IPS-18c (cell line): ENCODE measurements around the gene PTPRM.

Experiments used
- H3K4me3 ChIP-seq: 2 replicates; pipeline ENCODE4 v1.7.0; 2013; ENCODE audit warnings: low read depth, mild to moderate bottlenecking, low read length, moderate library complexity; ENCODE audit not compliant: insufficient read depth
- H3K9me3 ChIP-seq: one replicate; pipeline ENCODE4 v1.6.1; 2013; ENCODE audit warnings: mild to moderate bottlenecking, low read length, moderate library complexity; ENCODE audit not compliant: control insufficient read depth, insufficient read depth

PTPRM gene

DNA sequence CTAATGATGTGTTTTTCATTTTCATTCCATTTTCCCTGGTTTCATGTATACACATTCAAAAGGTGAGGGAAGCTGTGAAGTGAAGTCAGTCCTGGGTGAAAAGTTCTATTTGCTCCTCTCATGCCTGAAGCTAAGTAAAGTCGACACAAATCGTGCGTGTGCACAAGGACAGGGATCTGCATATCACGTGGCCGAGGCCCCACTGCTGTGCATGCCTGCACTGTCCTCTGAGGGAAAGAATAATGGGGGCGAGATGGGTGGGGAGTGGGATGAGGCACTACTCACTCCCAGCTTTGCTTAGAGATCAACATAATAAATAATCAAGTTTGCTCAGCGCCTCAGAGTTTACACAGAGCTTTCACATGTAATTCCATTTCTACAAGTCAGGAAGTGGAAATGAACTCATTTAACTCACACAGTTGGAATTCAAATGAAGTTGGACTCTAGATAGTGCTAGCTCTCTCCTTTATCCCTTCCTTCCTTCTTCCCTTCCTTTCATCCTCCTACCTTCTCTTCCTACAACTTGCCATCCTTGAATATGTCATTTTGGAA, 5.1 kb upstream of the PTPRM start:
- Histone ChIP-seq H3K9me3 (no peaks in the 10 kb centered on the region), H3K4me3 (no peak overlapping the region)

DNA sequence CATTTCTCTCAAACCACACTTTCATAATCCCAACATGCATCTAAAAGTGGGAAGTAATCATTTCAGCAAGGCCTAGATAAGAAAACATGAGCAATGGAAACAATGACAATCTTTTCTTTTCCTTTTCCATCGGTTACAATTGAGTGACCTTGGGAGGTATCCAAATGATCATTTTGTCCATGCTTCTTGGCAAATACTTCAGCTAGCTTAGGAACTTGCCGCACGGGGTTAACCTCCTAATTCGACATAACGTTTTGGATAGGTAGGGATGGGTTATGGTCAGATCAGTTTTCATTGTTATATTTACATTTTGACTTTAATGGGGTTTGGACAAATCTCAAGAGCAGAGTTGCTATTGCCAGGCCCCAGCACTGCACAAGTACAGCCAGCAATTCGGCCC, 4.6 kb upstream of the PTPRM start:
- H3K9me3 ChIP-seq, result no peaks in the 10 kb centered on the region
- H3K4me3 ChIP-seq, result no peak overlapping the region

- no peaks in the 10 kb centered on the region for H3K9me3 ChIP-seq
- no peak overlapping the region for H3K4me3 ChIP-seq
These were observed 1.4 kb upstream of the PTPRM start for GRCh38 chr18:7565677-7566076.

DNA sequence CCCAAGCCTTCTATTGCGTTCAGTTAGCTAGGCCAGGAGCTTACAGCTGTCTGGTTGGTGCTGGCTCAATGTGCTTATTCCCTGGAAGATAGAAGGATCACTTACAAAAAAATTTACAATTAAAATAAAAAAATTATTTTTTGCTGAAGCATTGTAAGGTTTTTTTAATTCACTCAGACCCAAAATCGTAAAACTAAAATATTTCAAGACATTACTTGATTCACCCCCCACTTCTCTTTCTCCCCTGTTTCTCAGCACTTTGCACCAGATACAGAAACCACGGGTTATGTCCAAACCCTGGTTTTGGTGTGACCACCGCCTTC, 911 bp upstream of the PTPRM start:
- H3K4me3 ChIP-seq, result peak overlapping the region; percentile 77
- no peaks in the 10 kb centered on the region for H3K9me3 ChIP-seq

DNA sequence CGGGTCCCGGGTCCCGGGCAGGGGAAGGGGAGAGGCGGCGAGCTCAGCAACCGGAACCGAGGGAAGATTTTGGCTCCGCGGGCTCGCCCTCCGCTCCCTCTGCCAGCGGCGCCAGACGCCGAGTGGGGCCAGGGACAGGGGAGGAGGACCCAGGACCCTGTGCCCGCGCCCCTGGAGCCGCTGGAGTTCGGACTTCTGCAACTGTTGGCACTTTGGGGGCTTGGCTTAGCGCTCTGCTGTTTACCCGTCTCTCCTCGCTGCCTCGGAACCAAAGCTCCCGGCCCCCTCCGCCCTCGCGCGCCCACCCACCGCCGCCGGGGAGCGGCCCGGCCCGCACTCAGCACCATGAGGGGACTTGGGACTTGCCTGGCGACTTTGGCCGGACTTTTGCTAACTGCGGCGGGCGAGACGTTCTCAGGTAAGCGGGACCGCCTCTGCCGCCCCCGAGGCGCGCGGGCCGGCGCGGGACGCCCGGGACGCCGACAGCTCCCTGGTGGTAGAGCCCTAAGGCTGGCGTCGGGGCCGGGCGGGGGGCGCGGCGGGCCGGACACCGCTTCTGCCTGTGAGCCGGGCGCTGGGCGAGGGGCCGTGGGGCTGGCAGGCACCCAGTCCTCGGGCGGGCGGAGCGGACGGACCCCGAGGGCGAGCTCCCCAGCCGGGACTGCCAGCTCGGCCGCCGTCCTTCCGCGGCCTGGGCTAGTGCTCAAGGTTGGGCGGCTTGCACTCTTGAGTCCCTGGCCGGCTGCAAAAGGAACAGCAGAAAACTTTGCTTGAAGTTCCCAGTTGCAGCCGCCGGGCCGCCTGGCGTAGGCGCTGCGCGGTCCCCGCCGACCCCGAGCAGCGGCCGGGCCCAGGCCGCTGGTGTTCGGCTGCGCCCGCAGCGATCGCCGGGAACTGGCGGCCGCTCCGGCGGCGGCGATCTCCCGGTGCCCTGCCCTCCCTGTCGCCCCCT, 634 bp downstream of the PTPRM start:
- Histone ChIP-seq H3K4me3 (peak overlapping the region; percentile 69), H3K9me3 (no peaks in the 10 kb centered on the region)

DNA sequence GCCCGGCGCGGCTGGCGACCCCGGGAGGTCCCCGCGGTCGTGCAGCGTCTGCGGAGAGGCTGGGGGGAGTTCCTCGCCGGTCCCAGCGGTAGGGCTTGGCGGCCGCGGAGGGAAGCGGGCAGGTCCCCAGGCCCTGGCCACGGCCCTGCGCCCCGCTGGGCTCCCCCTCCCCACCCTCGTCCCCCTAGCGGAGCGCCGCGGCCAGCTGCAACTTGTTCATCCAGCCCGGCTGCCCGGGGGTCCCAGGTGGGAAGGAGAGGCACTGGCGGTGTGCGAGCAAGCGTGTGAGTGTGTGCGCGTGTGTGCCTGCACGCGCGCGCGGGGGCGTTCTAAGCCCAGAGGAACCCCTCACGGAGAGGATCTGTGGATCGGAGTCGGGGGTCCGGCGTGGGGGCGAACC, 1.3 kb downstream of the PTPRM start:
- Histone ChIP-seq H3K4me3 (peak overlapping the region; percentile 69), H3K9me3 (no peaks in the 10 kb centered on the region)

DNA sequence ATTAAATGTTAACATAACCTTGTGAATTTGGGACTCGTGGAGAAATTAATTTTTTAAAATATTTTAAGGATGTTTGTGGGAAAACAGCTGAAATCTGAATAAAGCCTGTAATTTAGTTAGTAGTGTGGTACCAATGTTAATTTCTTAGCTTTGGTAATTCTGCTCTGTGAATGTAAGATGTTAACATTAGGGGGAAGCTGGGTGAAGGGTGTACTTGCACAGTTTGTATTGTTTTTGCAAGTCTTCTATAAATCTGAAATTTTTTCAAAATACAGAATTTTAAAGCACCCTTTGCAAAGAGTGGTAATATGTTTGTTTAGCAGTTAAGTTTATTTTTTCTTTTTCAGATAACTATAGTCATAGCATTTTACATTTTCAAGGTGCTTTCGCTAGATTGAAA, 4.5 kb downstream of the PTPRM start:
- Histone ChIP-seq H3K9me3 (no peaks in the 10 kb centered on the region), H3K4me3 (no peak overlapping the region)

GRCh38 chr18:7572822-7573221, 5.7 kb downstream of the PTPRM start:
- H3K4me3 ChIP-seq, result no peak overlapping the region

DNA sequence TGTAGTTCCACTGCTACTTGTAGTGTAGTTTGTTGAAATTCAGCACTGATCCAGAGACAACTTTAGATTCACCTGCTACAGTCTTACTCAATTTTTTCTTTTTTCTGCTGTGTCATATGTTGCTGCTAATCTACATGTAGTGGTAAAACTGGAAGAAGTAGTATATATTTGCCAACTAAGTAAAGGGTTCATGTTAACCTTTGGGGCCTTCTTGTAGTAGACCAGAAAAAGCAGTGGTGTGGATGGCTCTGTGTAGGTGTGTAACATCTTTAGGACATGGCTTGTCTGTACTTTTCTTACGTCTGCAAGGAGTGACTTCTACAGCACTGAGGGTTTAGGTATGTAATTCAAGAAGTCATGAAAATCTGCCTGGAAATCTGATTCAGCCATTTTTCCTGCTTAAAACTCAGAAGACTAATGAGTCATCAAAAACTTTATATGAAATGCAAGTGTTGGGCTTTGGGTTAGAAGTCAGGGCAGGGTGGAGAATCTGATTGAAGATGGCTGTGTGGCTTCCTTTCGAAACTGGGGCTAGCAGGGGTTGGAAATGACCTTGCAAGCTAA, 8.4 kb downstream of the PTPRM start:
- H3K4me3 ChIP-seq, result no peak overlapping the region
- H3K9me3 ChIP-seq, result no peaks in the 10 kb centered on the region

More at GRCh38 chr18:7572822-7573221, 5.7 kb downstream of the PTPRM start:
- no peaks in the 10 kb centered on the region for H3K9me3 ChIP-seq

DNA sequence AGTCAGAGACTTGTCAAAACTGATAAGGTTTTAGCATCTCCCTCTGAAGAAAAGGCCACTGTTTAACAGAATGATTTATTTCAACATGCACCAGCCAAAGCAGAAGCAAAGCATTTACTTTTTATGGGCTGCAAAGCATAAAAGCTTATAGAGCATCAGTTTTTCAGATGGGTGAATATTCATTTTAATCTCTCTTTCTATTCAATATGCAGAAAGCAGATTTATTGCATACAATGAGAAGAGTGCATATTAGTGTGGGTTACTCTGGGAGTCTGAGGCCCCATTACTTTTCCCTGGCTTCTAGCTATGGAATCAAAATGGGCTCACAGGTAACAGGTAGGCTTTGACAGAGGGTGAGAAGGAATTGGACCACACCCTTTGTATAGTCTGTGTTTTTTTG, 9.0 kb downstream of the PTPRM start:
- no peak overlapping the region for H3K4me3 ChIP-seq

DNA sequence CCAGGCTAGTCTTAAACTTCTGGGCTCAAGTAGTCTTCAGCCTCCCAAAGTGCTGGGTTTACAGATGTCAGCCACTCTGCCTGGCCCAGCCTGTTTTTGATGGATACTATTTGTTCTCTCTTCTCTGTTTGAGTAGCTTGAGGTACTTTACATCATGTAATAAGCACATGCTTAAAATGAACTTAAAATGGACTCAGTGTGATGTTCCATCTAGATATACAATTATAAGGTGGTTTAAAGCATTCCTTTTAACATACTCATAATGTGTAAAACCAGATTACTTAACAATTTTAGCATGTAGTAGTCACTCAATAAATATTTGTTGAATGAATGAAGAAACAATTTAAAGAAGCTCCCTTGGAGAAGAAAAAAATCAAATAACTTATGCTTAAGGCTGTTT, 9.6 kb downstream of the PTPRM start:
- Histone ChIP-seq H3K9me3 (no peaks in the 10 kb centered on the region), H3K4me3 (no peak overlapping the region)

More for the DNA sequence above, 9.0 kb downstream of the PTPRM start:
- H3K9me3 ChIP-seq, result no peaks in the 10 kb centered on the region

DNA sequence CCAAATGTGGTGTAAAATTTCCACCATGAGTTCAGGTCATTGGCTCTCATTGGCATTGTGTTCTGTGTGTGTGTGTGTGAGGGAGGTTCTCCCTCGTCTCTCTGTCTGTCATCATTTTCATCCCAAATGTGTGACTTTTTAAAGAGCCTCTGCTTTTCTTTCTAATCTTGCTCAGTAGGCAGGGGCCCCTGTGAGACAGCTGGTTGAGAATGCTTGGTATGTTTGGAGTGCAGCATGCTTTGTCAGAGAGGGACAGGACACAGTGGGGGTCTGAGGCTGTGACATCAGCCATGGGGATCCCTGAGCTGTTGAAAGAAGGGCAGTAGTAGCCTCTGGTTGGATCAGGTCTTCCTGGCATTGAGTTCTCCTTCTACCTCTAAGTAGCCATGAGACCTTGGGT, 10.6 kb downstream of the PTPRM start:
- H3K9me3 ChIP-seq, result no peaks in the 10 kb centered on the region
- no peak overlapping the region for H3K4me3 ChIP-seq

DNA sequence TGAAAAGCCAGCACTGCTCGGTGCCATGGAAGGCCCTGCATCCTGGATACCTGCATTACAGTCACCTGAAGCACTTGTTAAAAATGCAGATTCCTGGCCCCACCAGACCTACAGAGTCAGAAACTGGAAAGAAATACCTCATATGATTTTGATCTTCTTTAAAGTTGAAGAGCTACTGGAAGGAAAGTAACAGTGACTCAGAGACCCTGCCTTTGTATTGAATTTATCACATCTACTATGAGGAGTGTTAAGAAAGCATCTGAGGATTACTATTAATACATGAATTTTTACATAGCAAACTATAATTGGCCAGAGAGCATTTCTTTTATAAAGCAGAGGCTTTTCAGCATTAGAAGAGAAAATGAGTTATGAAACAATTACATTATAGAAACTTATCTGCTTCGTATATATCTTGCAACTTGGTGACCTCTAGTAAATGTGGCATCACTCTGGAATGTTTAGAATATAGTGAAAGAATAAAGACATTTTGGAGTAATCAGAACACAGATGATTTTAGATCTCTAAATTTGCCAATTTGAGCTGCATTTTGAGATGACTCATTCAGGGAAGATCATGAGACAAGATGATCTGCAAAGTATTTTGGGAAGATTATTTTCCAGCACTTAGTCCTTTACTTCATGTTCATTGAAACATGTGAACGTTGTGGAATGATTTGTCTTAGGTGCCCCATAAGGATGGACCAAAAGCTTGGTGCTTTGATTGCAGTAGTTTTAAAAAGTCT, 12.2 kb downstream of the PTPRM start:
- no peak overlapping the region for H3K4me3 ChIP-seq

DNA sequence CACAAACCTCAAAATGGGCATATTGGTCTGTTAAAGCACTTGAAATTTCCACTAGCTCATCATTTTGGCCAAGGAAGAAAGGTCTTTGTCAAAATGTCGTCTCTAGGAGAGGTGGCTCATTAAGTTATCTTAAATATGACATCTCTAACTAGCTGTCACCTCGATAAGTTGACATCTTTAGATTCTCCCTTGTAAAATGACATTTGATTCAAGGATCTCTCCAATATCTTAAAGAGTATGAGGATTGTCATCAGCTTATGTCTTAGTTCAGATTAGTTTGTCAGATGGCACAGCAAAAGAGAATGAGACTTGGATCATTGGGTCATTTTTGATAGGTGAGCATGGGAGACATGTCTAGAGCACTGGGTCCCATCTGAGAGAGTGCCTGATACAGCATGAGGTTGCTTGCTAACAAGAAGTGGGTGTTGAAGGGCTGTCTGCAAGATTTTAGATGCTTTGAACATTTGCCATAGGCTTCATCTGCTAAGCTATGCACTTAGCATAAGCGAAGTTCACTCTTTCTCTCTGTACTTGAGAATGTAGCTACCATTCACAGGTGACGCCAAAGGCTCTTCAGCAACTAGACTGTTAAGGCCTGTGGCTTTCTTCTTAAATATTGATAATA, 12.9 kb downstream of the PTPRM start:
- Histone ChIP-seq H3K4me3 (no peak overlapping the region), H3K9me3 (no peaks in the 10 kb centered on the region)

More for the DNA sequence above, 12.2 kb downstream of the PTPRM start:
- no peaks in the 10 kb centered on the region for H3K9me3 ChIP-seq

GRCh38 chr18:7584646-7585275, 17.6 kb downstream of the PTPRM start:
- Histone ChIP-seq H3K4me3 (no peak overlapping the region), H3K9me3 (no peaks in the 10 kb centered on the region)

DNA sequence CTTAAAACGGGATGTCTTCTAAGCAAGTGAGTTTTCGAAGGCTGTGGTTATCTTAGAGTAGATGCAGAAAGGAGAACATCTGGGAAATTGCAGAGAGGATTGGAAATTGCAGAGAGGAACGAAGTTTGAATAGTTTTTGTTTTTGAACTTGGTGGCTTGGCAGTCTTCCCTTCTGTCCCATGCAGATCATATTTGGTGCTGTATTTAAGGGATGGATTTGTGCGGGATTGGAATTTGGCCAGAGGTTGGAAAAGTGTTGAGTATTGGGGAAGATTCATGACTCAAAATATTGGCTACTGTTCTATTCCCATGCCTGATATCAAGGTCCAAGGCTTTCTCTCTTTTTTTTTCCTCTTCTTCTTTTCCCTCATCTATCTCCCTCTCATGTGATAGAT, 18.2 kb downstream of the PTPRM start:
- no peaks in the 10 kb centered on the region for H3K9me3 ChIP-seq

GRCh38 chr18:7586379-7586778, 19.3 kb downstream of the PTPRM start:
- no peak overlapping the region for H3K4me3 ChIP-seq
- no peaks in the 10 kb centered on the region for H3K9me3 ChIP-seq

More for the DNA sequence above, 18.2 kb downstream of the PTPRM start:
- no peak overlapping the region for H3K4me3 ChIP-seq
